ENCODE data around the gene TMEM54. TPM values are rescaled to one million over a fixed set of nuclear protein-coding genes. Genes with fewer than 3 reads are reported as not detected.

Gene TMEM54
- total RNA-seq, 1 donor from 2014 or later = 14.5 TPM

DNA sequence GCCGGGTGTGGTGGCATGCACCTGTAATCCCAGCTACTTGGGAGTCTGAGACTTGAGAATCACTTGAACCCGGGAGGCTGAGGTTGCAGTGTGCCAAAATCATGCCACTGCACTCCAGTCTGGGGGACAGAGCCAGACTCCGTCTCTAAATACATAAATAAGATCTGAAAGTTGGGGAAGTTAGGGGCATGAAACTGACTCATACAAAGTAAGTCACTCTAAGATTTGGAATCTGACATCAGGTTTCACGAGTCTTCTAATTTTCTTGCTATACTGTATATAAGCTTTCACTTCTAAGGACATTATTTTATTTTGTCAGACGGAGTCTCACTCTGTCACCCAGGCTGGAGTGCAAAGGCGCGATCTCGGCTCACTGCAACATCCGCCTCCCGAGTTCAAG lies 33.3 kb upstream of the TMEM54 start:
- H3K27ac Mint-ChIP-seq = no peak overlapping the region

GRCh38 chr1:32933742-32934322 lies 32.6 kb upstream of the TMEM54 start:
- peaks cover 7% of the 10 kb centered on the region for H3K36me3 Mint-ChIP-seq
- H3K27me3 Mint-ChIP-seq (ENCODE audit: insufficient read depth, low read depth) = no peaks in the 10 kb centered on the region
- DNase-seq (ENCODE audit: low spot score) = peak; percentile 4
- no peaks in the 10 kb centered on the region for H3K9me3 Mint-ChIP-seq
- no peaks in the 10 kb centered on the region for H3K9me3 ChIP-seq (ENCODE audit: low read depth)
- no peak overlapping the region for H3K4me3 Mint-ChIP-seq
- H3K9ac ChIP-seq = no peak overlapping the region
- peaks cover 10% of the 10 kb centered on the region for H3F3A ChIP-seq (ENCODE audit: low read depth)
- H3K4me3 ChIP-seq = no peak overlapping the region
- TF ChIP-seq EZH2 (IDR thresholded peaks at IDR 0.05) (no peak), EZH2phosphoT487 (IDR thresholded peaks at IDR 0.05) (no peak), CTCF (IDR thresholded peaks at IDR 0.05) (no peak)
- no peaks in the 10 kb centered on the region for H3K36me3 ChIP-seq
- no peaks in the 10 kb centered on the region for H4K20me1 ChIP-seq (ENCODE audit: low read depth)
- H3K79me2 ChIP-seq (ENCODE audit: low read depth) = no peaks in the 10 kb centered on the region
- H3K27ac Mint-ChIP-seq = no peak overlapping the region
- H3K27me3 ChIP-seq = peaks cover 4% of the 10 kb centered on the region
- no peaks in the 10 kb centered on the region for H3K4me1 Mint-ChIP-seq
- H3K4me1 ChIP-seq = peaks cover 6% of the 10 kb centered on the region
- H2AFZ ChIP-seq (replicated peaks) = peak overlapping the region; percentile 5
- H3K4me2 ChIP-seq = no peak overlapping the region
- H3K27ac ChIP-seq = peak overlapping the region; percentile 75

More for the DNA sequence above, 33.3 kb upstream of the TMEM54 start:
- Histone ChIP-seq H3F3A (ENCODE audit: low read depth) (peaks cover 10% of the 10 kb centered on the region), H3K9me3 (ENCODE audit: low read depth) (no peaks in the 10 kb centered on the region), H3K4me2 (no peak overlapping the region), H3K27me3 (no peaks in the 10 kb centered on the region), H2AFZ (replicated peaks) (no peak overlapping the region), H3K4me3 (no peak overlapping the region), H3K27ac (no peak overlapping the region), H3K79me2 (ENCODE audit: low read depth) (no peaks in the 10 kb centered on the region), H3K4me1 (peaks cover 6% of the 10 kb centered on the region), H3K36me3 (no peaks in the 10 kb centered on the region), H4K20me1 (ENCODE audit: low read depth) (no peaks in the 10 kb centered on the region), H3K9ac (no peak overlapping the region)
- Mint-ChIP-seq H3K9me3 (no peaks in the 10 kb centered on the region), H3K4me3 (no peak overlapping the region), H3K36me3 (peaks cover 7% of the 10 kb centered on the region), H3K4me1 (no peaks in the 10 kb centered on the region), H3K27me3 (ENCODE audit: insufficient read depth, low read depth) (no peaks in the 10 kb centered on the region)
- no peak for DNase-seq (ENCODE audit: low spot score)
- TF ChIP-seq CTCF (IDR thresholded peaks at IDR 0.05) (no peak), EZH2 (IDR thresholded peaks at IDR 0.05) (no peak), EZH2phosphoT487 (IDR thresholded peaks at IDR 0.05) (no peak)

- Histone ChIP-seq H3K4me2 (no peak overlapping the region), H4K20me1 (ENCODE audit: low read depth) (no peaks in the 10 kb centered on the region), H2AFZ (replicated peaks) (no peak overlapping the region), H3K36me3 (no peaks in the 10 kb centered on the region), H3F3A (ENCODE audit: low read depth) (peaks cover 10% of the 10 kb centered on the region), H3K4me1 (peaks cover 6% of the 10 kb centered on the region), H3K27me3 (peaks cover 23% of the 10 kb centered on the region), H3K27ac (no peak overlapping the region), H3K9me3 (ENCODE audit: low read depth) (no peaks in the 10 kb centered on the region), H3K4me3 (no peak overlapping the region), H3K79me2 (ENCODE audit: low read depth) (no peaks in the 10 kb centered on the region), H3K9ac (no peak overlapping the region)
- Mint-ChIP-seq H3K4me3 (no peak overlapping the region), H3K36me3 (peaks cover 2% of the 10 kb centered on the region), H3K4me1 (no peaks in the 10 kb centered on the region), H3K27ac (no peak overlapping the region), H3K27me3 (ENCODE audit: insufficient read depth, low read depth) (peaks cover 5% of the 10 kb centered on the region), H3K9me3 (no peaks in the 10 kb centered on the region)
- no peak for DNase-seq (ENCODE audit: low spot score)
- TF ChIP-seq EZH2 (IDR thresholded peaks at IDR 0.05) = no peak
Observed at GRCh38 chr1:32931760-32932159, 30.6 kb upstream of the TMEM54 start.

- H3K4me2 ChIP-seq = no peak overlapping the region
- no peak overlapping the region for H3K27ac Mint-ChIP-seq
- peaks cover 13% of the 10 kb centered on the region for H3F3A ChIP-seq (ENCODE audit: low read depth)
- H3K4me1 ChIP-seq = peaks cover 6% of the 10 kb centered on the region
- no peaks in the 10 kb centered on the region for H3K9me3 Mint-ChIP-seq
- no peaks in the 10 kb centered on the region for H3K79me2 ChIP-seq (ENCODE audit: low read depth)
- H3K9ac ChIP-seq = no peak overlapping the region
- H3K36me3 ChIP-seq = no peaks in the 10 kb centered on the region
- no peak overlapping the region for H3K4me3 ChIP-seq
- no peaks in the 10 kb centered on the region for H3K9me3 ChIP-seq (ENCODE audit: low read depth)
- no peak overlapping the region for H2AFZ ChIP-seq (replicated peaks)
- H3K27me3 Mint-ChIP-seq (ENCODE audit: insufficient read depth, low read depth) = peaks cover 16% of the 10 kb centered on the region
- peaks cover 47% of the 10 kb centered on the region for H3K27me3 ChIP-seq
- H3K4me1 Mint-ChIP-seq = peaks cover 18% of the 10 kb centered on the region
- DNase-seq (ENCODE audit: low spot score) = no peak
- H3K36me3 Mint-ChIP-seq = no peaks in the 10 kb centered on the region
- no peak overlapping the region for H3K4me3 Mint-ChIP-seq
- no peak for TF ChIP-seq EZH2 (IDR thresholded peaks at IDR 0.05)
- no peaks in the 10 kb centered on the region for H4K20me1 ChIP-seq (ENCODE audit: low read depth)
- H3K27ac ChIP-seq = no peak overlapping the region
Observed at GRCh38 chr1:32929366-32929765, 28.2 kb upstream of the TMEM54 start.
